HFFc6 (cell line): ENCODE results near the gene THOC3. TPM values are rescaled to one million over a fixed set of nuclear protein-coding genes. Genes with fewer than 3 reads are reported as not detected.
"Not testable (repeated sequence)": the region's sequence is repeated elsewhere in the genome, so short reads cannot be mapped to it uniquely, and the experiment has no call there.

Experiments
- DNase-seq: peaks from one replicate; pipeline ENCODE4 v3.0.0-alpha.2; 2018
- H3K27ac Mint-ChIP-seq: 2 replicates; pipeline ENCODE4 v1.8.0; 2020; ENCODE audit warnings: mild to moderate bottlenecking, mixed read lengths
- H3K27me3 Mint-ChIP-seq: 2 replicates; pipeline ENCODE4 v1.8.0; 2021; ENCODE audit warnings: mild to moderate bottlenecking, moderate library complexity, mixed read lengths; ENCODE audit not compliant: insufficient read depth
- H3K36me3 Mint-ChIP-seq: 2 replicates; pipeline ENCODE4 v1.8.0; 2021; ENCODE audit warnings: low read depth, mixed read lengths
- H3K4me1 Mint-ChIP-seq: 2 replicates; pipeline ENCODE4 v1.8.0; 2020; ENCODE audit warnings: low read depth, mixed read lengths
- H3K4me3 Mint-ChIP-seq: 2 replicates; pipeline ENCODE4 v1.8.0; 2020; ENCODE audit warnings: mild to moderate bottlenecking, moderate library complexity, mixed read lengths
- H3K9me3 Mint-ChIP-seq: 2 replicates; pipeline ENCODE4 v1.8.0; 2020; ENCODE audit warnings: mild to moderate bottlenecking, mixed read lengths
- total RNA-seq, 6 experiments: library from RNA; stranded (reverse); fragmentation: NEBNext Ultra II Directional; extraction: Animal tissue kit (Norgen Biotek cat#: 25700); gene quantifications; 2 replicates in 1 of 6; 3 replicates in 5 of 6; pipeline ENCODE4 v1.2.3, GENCODE V29; 2021
- TF ChIP-seq, protein P1 (sequence below): fragments of 200-600 bp; sonication (generic); IDR thresholded peaks from 2 replicates; pipeline ENCODE4 v1.5.0; 2021; ENCODE audit warnings: antibody characterized with exemption, mild to moderate bottlenecking

The THOC3 gene
- total RNA-seq, 6 experiments from 2014 or later: 38.1 to 50.4 (median 43.5) TPM

DNA sequence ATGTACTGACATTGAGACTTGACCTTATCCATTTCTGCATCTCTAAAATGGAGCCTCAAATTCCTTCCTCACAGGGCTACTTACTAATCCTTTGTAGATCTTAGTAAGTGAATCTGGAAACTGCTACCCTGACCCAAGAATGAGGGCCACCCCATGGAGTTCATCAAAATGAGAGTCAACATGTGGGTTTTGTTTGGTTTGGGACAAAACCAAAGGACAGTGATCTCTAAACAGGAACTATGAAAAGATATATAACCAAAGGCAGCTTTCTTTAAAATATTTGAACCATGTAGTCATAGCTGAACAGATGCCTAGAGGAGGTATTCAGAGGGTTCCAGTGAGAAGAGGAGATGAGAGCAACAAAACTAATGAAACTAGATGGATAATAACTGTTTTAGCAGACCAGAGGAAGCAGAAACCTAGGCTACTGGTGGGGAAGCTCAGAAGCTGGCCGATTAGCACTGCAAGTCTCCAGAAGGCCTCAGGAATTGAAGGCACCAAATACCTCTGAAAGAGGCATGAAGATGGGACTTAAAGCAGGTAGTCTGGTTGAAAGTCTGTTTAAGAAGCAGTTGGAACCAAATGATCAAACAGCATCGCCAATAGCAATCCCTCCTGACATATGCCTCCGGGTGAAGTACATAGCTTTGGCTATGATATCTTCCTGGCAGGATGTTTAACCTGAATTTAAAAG is 45.8 kb downstream of the THOC3 start:
- Mint-ChIP-seq H3K4me1 (peaks cover 60% of the 10 kb centered on the region), H3K36me3 (peaks cover 5% of the 10 kb centered on the region), H3K27me3 (no peaks in the 10 kb centered on the region), H3K27ac (peak overlapping the region; percentile 86), H3K9me3 (no peaks in the 10 kb centered on the region), H3K4me3 (peak overlapping the region; percentile 53)
- peak; percentile 97 for DNase-seq
- TF ChIP-seq, protein P1, sequence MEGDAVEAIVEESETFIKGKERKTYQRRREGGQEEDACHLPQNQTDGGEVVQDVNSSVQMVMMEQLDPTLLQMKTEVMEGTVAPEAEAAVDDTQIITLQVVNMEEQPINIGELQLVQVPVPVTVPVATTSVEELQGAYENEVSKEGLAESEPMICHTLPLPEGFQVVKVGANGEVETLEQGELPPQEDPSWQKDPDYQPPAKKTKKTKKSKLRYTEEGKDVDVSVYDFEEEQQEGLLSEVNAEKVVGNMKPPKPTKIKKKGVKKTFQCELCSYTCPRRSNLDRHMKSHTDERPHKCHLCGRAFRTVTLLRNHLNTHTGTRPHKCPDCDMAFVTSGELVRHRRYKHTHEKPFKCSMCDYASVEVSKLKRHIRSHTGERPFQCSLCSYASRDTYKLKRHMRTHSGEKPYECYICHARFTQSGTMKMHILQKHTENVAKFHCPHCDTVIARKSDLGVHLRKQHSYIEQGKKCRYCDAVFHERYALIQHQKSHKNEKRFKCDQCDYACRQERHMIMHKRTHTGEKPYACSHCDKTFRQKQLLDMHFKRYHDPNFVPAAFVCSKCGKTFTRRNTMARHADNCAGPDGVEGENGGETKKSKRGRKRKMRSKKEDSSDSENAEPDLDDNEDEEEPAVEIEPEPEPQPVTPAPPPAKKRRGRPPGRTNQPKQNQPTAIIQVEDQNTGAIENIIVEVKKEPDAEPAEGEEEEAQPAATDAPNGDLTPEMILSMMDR: no peak

DNA sequence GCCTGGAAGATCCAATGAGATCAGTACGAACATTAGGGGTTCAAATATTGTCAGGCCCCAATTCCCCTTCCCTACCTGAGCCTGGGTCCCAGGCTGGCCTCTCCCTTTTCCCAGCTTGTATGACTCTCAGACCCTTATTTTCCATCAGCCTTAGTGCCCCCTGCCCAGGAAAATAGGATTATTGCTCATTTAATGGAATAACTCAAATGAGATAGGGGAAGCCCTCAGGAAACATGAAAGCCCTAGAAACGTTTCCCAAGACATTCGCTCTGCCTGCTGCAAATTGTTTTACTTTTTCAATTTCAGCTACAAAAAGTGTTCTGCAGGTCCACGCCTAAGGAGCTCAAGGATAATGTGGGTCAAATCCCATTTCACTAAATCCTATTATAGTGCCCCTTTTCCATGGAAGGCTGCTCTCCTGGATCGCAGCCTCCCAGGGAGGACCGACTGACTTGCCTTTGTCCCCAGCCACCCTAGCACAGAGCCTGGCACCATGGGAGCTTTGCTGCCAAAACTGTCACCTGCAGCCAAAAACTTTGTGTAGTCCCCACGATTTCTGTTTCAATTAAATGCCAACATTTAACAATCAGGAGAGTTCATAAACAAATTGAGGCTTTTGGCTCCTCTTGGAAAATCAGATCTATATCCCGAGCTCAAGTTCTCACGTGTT is 46.9 kb downstream of the THOC3 start:
- DNase-seq: no peak
- Mint-ChIP-seq H3K27ac (peak overlapping the region; percentile 86), H3K9me3 (no peaks in the 10 kb centered on the region), H3K36me3 (peaks cover 5% of the 10 kb centered on the region), H3K4me3 (no peak overlapping the region), H3K27me3 (peaks cover 2% of the 10 kb centered on the region), H3K4me1 (peaks cover 60% of the 10 kb centered on the region)
- TF ChIP-seq, protein P1: no peak

- H3K36me3 Mint-ChIP-seq: peaks cover 5% of the 10 kb centered on the region
- TF ChIP-seq, protein P1: no peak
- peak; percentile 38 for DNase-seq
- H3K27ac Mint-ChIP-seq: peak overlapping the region; percentile 77
- peak overlapping the region; percentile 71 for H3K4me3 Mint-ChIP-seq
- peaks cover 62% of the 10 kb centered on the region for H3K4me1 Mint-ChIP-seq
- H3K27me3 Mint-ChIP-seq: peaks cover 2% of the 10 kb centered on the region
- H3K9me3 Mint-ChIP-seq: no peaks in the 10 kb centered on the region
Measured at GRCh38 chr5:175920231-175920811, 47.8 kb downstream of the THOC3 start.

DNA sequence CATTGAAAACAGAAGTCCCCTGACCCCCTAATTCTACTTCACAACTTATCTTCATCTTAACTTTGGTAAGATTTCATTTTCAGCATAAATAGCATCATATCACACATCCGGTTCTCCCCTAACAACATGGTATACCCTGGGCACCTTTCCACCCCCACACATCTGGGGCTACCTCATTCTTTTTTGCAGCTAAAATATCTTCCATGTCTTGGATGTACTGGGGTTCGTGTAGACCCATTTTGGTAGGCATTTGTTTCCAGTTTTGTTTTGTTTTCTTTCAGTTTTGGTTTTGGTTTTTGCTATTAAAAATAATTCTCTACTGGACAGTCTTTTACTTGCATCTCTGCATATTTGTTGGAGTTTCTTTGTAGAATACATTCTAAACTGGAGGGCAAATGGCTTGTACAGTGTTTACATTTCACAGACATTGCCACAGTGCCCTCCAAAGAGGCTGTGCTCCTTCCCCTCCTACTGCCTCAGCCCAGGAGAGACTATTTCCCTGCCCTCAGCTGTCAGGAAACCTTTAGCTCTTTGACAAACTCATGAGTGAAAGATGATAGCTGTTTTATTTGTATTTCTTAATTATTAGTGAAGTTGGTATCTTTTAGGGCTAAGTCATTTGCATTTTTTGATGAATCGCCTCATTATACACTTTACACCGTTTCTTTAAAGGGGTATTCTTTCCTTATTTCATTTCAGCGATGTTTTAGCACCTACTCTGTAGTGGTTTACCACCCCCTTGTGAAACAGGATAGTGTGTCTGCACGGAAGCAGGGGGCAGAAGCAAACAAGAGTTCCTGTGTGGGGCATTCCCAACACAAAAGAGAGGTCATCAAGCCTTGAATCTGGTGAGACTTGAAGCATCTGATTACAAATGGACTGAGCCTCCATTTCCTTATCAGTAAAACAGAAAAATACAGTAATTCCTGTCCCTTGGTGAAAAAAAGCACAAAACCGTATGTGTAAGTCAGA is 52.8 kb downstream of the THOC3 start:
- Mint-ChIP-seq H3K4me3 (peak overlapping the region; percentile 55; the same call in 1 of the 2 replicates), H3K4me1 (peaks cover 20% of the 10 kb centered on the region)
- not testable (repeated sequence) for DNase-seq, H3K27me3 Mint-ChIP-seq, H3K9me3 Mint-ChIP-seq, H3K27ac Mint-ChIP-seq, H3K36me3 Mint-ChIP-seq

DNA sequence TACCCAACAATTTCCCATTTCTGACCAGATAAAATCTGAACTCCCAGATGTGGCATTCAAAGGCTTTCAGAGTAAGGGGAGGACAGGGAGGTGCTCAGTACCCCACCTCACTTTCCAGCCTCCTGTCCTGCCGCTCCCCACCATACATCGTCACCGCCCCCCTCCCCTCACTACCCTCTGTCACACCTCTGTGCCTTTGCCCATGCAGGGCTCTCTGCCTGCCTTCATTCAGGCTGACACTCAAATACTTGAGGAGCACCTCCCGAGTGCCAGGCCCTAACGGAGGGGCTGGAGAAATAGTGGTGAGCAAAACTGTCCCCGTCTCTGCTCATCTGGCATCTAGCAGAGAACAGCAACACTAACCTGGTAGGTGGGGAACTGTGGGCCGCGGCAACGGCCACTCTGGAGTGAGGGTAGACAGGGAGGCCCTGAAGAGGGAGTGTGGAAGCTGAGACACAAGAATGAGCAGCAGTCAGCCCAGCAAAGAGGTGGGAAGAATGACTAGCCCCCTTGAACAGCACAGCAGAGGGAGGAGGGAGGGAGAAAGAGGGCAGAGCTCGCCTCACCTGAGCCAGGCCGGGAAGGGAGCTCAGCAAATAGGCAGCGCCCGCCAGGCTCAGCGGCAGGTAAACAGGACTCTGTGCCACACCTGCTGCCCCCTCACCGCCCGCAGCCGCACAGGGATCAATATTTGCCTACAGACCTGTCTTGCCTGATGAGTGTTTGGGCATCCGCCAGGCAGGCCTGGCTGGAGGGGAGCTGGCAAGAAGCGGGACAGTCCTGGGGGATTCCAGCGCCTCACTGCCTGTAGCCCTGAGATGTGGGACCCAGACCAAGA is 54.1 kb downstream of the THOC3 start:
- H3K27ac Mint-ChIP-seq, H3K9me3 Mint-ChIP-seq: not testable (repeated sequence)

DNA sequence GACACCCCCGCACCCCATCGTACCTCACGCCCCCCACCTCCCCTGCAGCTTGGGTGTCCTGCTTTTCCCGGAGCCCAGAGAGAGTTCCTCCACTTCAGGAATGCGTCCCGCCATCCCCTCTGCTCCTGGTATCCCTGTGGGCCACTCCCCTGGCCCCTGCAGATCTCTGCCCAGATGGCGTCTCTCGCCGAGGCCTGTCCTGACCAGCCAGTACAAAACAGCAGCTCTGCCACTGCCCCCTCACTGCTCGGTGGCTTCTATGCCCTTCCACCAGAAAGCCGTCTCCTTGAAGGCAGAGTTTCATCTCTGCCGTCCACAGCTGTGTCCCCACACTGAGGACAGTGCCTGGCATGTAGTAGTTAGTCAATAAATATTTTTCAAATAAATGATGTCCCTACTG is 58.0 kb downstream of the THOC3 start:
- not testable (repeated sequence) for H3K4me3 Mint-ChIP-seq, H3K27ac Mint-ChIP-seq, H3K36me3 Mint-ChIP-seq, H3K27me3 Mint-ChIP-seq, DNase-seq, H3K9me3 Mint-ChIP-seq
- peaks cover 12% of the 10 kb centered on the region for H3K4me1 Mint-ChIP-seq

More for the DNA sequence above, 54.1 kb downstream of the THOC3 start:
- H3K36me3 Mint-ChIP-seq, H3K4me3 Mint-ChIP-seq, H3K27me3 Mint-ChIP-seq, H3K4me1 Mint-ChIP-seq, DNase-seq: not testable (repeated sequence)

Other genes with a start within 250 kb of the THOC3 start
- gene CPLX2, start 96.7 kb downstream of the THOC3 start, total RNA-seq: not detected